A673 (cell line): ENCODE measurements around the gene HSD17B2. TPM values are rescaled to one million over a fixed set of nuclear protein-coding genes. Genes with fewer than 3 reads are reported as not detected.

Experiments
- BruUV-seq: library from RNA; stranded (reverse); fragments of 400-500 nt; replicated peaks from 2 replicates; lab custom pipeline; 2021; lab: Mats Ljungman, UMichigan
- CTCF ChIA-PET: fragments of 300-600 bp; sonication (Branson Sonifier 250); formaldehyde crosslinking; loops from one replicate; lab custom pipeline; 2022; ENCODE audit warnings: antibody characterized with exemption; lab: Charles Lee
- POLR2A ChIA-PET: fragments of 300-600 bp; sonication (Branson Sonifier 250); formaldehyde crosslinking; loops from one replicate; lab custom pipeline; 2022; ENCODE audit warnings: antibody characterized with exemption; ENCODE audit not compliant: low non-redundant PET; lab: Charles Lee
- DNase-seq: peaks from one replicate; pipeline ENCODE4 v3.0.0-alpha.2; 2015; ENCODE audit warnings: low spot score
- H3K27ac ChIP-seq: fragments of 200-600 bp; sonication (generic); 2 replicates; pipeline ENCODE4 v1.5.1; 2016; ENCODE audit warnings: mixed run types, low read depth, mild to moderate bottlenecking, mixed read lengths, antibody characterized with exemption, low read length; ENCODE audit not compliant: poor library complexity, severe bottlenecking
- H3K27me3 ChIP-seq: fragments of 200-600 bp; sonication (generic); replicated peaks from 2 replicates; pipeline ENCODE4 v1.6.1; 2017; ENCODE audit warnings: mixed run types, low read depth, mild to moderate bottlenecking, mixed read lengths, antibody characterized with exemption, low read length; ENCODE audit not compliant: insufficient read depth, poor library complexity
- H3K36me3 ChIP-seq: fragments of 200-600 bp; sonication (generic); 2 replicates; pipeline ENCODE4 v1.6.1; 2016; ENCODE audit warnings: mixed run types, mild to moderate bottlenecking, mixed read lengths, antibody characterized with exemption, low read length; ENCODE audit not compliant: insufficient read depth, poor library complexity, severe bottlenecking
- H3K4me1 ChIP-seq: fragments of 200-600 bp; sonication (generic); 2 replicates; pipeline ENCODE4 v1.6.1; 2017; ENCODE audit warnings: mixed run types, mild to moderate bottlenecking, mixed read lengths, antibody characterized with exemption, low read length; ENCODE audit not compliant: insufficient read depth, poor library complexity, severe bottlenecking
- H3K4me3 ChIP-seq: fragments of 200-600 bp; sonication (generic); 2 replicates; pipeline ENCODE4 v1.5.1; 2016; ENCODE audit warnings: low read depth, mixed run types, mild to moderate bottlenecking, mixed read lengths, low read length; ENCODE audit not compliant: poor library complexity, severe bottlenecking
- H3K9me3 ChIP-seq: fragments of 200-600 bp; sonication (generic); 2 replicates; pipeline ENCODE4 v1.6.1; 2016; ENCODE audit warnings: mixed run types, low read depth, mild to moderate bottlenecking, mixed read lengths, antibody characterized with exemption, low read length; ENCODE audit not compliant: poor library complexity, severe bottlenecking
- EZH2 ChIP-seq: fragments of 200-600 bp; sonication (generic); IDR thresholded peaks from 2 replicates; pipeline ENCODE4 v1.6.1; 2017; ENCODE audit warnings: borderline replicate concordance, low read depth, mild to moderate bottlenecking, mixed read lengths, antibody characterized with exemption, low read length; ENCODE audit not compliant: poor library complexity, severe bottlenecking
- intact Hi-C: fragments of 100-400 bp; cut with micrococcal nuclease; formaldehyde crosslinking; loops from one replicate; pipeline ENCODE4 v1.10.0; 2022; ENCODE audit not compliant: unreplicated experiment
- total RNA-seq: library from RNA; stranded (reverse); gene quantifications from 2 replicates; pipeline ENCODE4 v1.2.3, GENCODE V29; 2021
- TF ChIP-seq, protein P1 (sequence below): fragments of 300-800, 200-600 bp; sonication (generic); conservative IDR thresholded peaks from 2 replicates; pipeline ENCODE4 v1.5.1; 2017; ENCODE audit warnings: low read depth, mild to moderate bottlenecking, antibody characterized with exemption, low read length, moderate library complexity, mixed read lengths

The HSD17B2 gene
- total RNA-seq, 1 experiment from 2014 or later = 4.9 TPM

DNA sequence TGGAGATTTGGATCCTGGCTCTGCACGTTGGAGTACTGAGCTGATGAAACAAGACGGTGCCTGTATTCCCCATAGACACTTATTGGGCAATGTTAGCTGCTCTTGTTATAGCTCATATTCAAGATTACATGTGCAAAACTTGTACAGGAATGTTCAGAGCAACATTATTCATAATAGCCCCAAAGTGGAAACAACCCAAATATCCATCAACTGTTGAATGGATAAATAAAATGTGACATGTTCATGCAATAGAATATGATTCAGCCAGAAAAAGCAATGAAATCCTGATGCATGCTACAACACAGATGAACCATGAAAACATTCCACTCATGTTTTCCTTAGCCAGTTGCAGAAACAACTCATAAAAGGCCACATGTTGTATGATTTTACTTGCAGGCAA, 18.1 kb upstream of the HSD17B2 start:
- no peak overlapping the region for H3K4me3 ChIP-seq
- intact Hi-C loops = no loop called here
- no peaks in the 10 kb centered on the region for H3K4me1 ChIP-seq
- ChIA-PET POLR2A (no interaction called here), CTCF (interaction anchor here (1.0 kb wide), 1 partner anchor 213 kb away, joined by 4 read pairs; no protein-coding TSS in a partner anchor)
- peaks cover 4% of the 10 kb centered on the region for H3K9me3 ChIP-seq
- H3K27ac ChIP-seq = no peak overlapping the region
- DNase-seq = no peak
- peaks cover 13% of the 10 kb centered on the region for H3K27me3 ChIP-seq
- TF ChIP-seq, protein P1, sequence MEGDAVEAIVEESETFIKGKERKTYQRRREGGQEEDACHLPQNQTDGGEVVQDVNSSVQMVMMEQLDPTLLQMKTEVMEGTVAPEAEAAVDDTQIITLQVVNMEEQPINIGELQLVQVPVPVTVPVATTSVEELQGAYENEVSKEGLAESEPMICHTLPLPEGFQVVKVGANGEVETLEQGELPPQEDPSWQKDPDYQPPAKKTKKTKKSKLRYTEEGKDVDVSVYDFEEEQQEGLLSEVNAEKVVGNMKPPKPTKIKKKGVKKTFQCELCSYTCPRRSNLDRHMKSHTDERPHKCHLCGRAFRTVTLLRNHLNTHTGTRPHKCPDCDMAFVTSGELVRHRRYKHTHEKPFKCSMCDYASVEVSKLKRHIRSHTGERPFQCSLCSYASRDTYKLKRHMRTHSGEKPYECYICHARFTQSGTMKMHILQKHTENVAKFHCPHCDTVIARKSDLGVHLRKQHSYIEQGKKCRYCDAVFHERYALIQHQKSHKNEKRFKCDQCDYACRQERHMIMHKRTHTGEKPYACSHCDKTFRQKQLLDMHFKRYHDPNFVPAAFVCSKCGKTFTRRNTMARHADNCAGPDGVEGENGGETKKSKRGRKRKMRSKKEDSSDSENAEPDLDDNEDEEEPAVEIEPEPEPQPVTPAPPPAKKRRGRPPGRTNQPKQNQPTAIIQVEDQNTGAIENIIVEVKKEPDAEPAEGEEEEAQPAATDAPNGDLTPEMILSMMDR = no peak
- TF ChIP-seq EZH2 = no peak
- no TSS peak for BruUV-seq
- H3K36me3 ChIP-seq = no peaks in the 10 kb centered on the region

DNA sequence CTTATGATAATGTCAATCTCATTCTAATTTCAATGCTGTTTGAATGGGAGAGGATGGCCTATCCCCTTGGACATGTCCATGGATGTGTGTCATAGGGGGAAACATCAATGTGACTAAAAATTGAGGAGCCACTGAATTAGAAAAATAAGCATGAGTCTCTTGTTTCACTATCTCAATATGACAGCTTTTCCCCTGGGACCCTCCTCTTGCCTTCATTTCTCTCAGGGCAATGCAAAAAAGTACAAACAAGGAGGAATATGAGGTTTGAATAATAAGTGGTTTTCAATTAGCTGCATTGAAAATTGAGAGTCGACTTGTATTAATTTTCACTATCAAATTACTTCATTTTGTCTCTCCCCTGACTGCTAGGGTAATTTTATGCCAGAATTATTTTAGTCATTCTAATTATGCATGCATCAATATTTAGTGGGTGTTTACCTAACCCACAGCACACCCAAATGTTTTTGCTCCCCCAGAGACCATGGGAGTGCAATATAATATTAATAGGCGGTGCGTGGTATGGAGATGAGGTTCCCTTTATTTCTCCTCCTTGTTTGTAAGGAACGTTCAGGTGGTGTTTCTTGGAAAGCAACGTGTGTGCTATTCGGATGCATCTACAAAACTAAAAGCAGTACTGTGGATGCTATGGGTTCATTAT, 17.0 kb upstream of the HSD17B2 start:
- Histone ChIP-seq H3K4me1 (no peaks in the 10 kb centered on the region), H3K9me3 (peaks cover 4% of the 10 kb centered on the region), H3K27me3 (peaks cover 13% of the 10 kb centered on the region), H3K27ac (no peak overlapping the region), H3K4me3 (no peak overlapping the region), H3K36me3 (no peaks in the 10 kb centered on the region)
- ChIA-PET CTCF (interaction anchor here (0.6 kb wide), 1 partner anchor 22 kb away, joined by 3 read pairs; no protein-coding TSS in a partner anchor), POLR2A (no interaction called here)
- intact Hi-C loops = no loop called here
- BruUV-seq = no TSS peak
- TF ChIP-seq EZH2 = no peak
- TF ChIP-seq, protein P1 = no peak
- DNase-seq = no peak

DNA sequence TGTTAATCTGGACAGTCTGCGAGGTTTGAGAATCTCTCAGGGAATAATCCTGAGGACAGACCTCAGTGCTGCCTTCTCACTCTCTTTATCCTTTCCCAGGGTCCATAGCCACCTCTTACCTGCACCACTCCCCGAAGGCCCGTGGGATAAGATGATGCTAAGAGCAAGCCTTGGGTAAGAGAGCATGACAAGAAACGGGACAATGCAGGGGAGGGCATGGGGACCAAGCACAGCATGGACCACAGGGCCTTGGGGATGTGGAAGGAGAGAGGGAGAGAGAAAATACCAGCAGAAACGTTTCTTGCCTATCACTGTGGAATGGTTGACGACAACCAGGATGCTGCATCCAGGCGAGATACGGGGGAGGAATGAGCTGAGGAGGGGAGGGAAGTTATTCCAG, 15.5 kb upstream of the HSD17B2 start:
- DNase-seq = no peak
- intact Hi-C loops = no loop called here
- no peaks in the 10 kb centered on the region for H3K4me1 ChIP-seq
- H3K27me3 ChIP-seq = peaks cover 13% of the 10 kb centered on the region
- no peak for TF ChIP-seq EZH2
- TF ChIP-seq, protein P1 = no peak
- no TSS peak for BruUV-seq
- no peak overlapping the region for H3K27ac ChIP-seq
- ChIA-PET POLR2A (no interaction called here), CTCF (no interaction called here)
- H3K36me3 ChIP-seq = no peaks in the 10 kb centered on the region
- peaks cover 4% of the 10 kb centered on the region for H3K9me3 ChIP-seq
- H3K4me3 ChIP-seq = no peak overlapping the region
